Astrocyte (in vitro differentiated cells and primary cell): ENCODE measurements around the gene TEAD4.

Source experiments
- CTCF ChIP-seq: IDR thresholded peaks from 2 replicates; pipeline ENCODE4 v1.5.1; 2011; ENCODE audit warnings: low read depth, mild to moderate bottlenecking, inconsistent platforms, low read length, moderate library complexity; ENCODE audit not compliant: insufficient read depth
- EZH2 ChIP-seq: IDR thresholded peaks from 2 replicates; pipeline ENCODE4 v1.6.1; 2012; ENCODE audit warnings: mild to moderate bottlenecking, low read length, inconsistent platforms; ENCODE audit not compliant: insufficient read depth

GRCh38 chr12:3032161-3032560, 73.0 kb downstream of the TEAD4 start:
- TF ChIP-seq CTCF (no peak), EZH2 (no peak)
